Right ventricle myocardium superior (tissue), 1 donor: Measurements from ENCODE around the gene HSF2BP. TPM values are rescaled to one million over a fixed set of nuclear protein-coding genes. Genes with fewer than 3 reads are reported as not detected.
"Not testable (repeated sequence)": the region's sequence is repeated elsewhere in the genome, so short reads cannot be mapped to it uniquely, and the experiment has no call there.

Source experiments
- ATAC-seq: fragments of 200-7000 bp; cut with Tn5 transposase; one replicate; pipeline ENCODE4 v1.9.1; 2020; ENCODE audit warnings: mild to moderate bottlenecking; ENCODE audit not compliant: poor library complexity
- DNase-seq: peaks from one replicate; pipeline ENCODE4 v3.0.0-alpha.2; 2020
- intact Hi-C: fragments of 100-400 bp; cut with DNase I; formaldehyde crosslinking; loops from one replicate; pipeline ENCODE4 v1.11.2; 2022
- total RNA-seq: library from RNA; stranded (reverse); fragmentation: NEBNext Ultra II Directional; extraction: Animal tissue kit (Norgen Biotek cat#: 25700); gene quantifications from one replicate; pipeline ENCODE4 v1.2.1, GENCODE V29; 2021
- donor health status: DM: no; HTN: yes; CAD: no; lungs with severe emphysema.

Gene HSF2BP
- total RNA-seq, 1 donor from 2014 or later: not detected

- intact Hi-C loops: no loop called here
Measured at GRCh38 chr21:43604505-43605204, 54.6 kb downstream of the HSF2BP start.

GRCh38 chr21:43603641-43604504, 55.4 kb downstream of the HSF2BP start:
- no peak for DNase-seq
- no peak for ATAC-seq
- intact Hi-C loops: no loop called here

More at GRCh38 chr21:43604505-43605204, 54.6 kb downstream of the HSF2BP start:
- ATAC-seq (no peak), DNase-seq (no peak)

- intact Hi-C loops: no loop called here
- DNase-seq (no peak), ATAC-seq (peak; percentile 70)
Measured at GRCh38 chr21:43603233-43603626, 56.1 kb downstream of the HSF2BP start.

DNA sequence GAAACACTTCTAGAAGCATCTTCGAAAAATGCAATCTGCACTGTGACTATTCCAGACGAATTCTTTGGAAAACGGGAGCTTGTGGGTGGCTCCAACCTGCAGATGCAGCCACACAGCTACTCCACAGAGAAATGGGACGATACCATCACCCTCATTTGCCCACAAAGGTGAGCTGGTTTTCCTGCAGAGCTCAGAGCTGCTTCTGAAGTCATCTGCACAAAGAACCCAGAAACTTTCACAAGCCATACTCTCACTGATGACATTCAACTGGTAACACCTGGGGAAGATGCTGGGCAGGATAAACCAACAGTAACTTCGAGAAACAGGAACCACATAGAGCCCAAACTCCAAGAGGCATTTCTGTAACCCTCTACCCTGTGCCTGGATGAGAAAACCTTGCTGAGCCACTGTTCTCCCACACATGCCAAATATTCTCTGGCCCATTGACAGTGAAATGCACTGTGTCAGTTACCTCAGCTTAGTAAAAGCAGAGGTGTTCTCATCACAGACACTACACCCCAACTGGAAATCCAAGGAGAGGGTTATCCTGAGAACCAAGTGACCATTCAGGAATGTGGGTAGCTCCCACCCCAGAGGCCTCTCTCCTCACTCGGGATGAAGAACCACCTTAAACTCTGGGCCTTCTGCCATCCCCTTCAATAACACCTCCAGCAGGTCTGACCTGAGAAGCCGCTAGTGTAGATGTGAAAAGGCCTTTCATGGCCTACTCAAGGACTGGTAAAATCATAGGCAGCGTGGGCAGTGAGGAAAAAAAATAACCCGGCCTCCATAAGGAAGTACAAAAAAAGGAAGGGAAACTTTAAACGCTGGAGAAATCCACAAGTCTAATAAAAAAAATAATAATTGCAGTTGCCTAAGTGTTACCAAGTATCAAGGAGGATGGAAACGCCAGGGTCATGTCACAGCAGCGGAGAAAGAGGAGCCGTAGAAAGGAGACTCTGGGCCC, 56.7 kb downstream of the HSF2BP start:
- DNase-seq (no peak), ATAC-seq (peak; percentile 22)
- intact Hi-C loops: no loop called here

DNA sequence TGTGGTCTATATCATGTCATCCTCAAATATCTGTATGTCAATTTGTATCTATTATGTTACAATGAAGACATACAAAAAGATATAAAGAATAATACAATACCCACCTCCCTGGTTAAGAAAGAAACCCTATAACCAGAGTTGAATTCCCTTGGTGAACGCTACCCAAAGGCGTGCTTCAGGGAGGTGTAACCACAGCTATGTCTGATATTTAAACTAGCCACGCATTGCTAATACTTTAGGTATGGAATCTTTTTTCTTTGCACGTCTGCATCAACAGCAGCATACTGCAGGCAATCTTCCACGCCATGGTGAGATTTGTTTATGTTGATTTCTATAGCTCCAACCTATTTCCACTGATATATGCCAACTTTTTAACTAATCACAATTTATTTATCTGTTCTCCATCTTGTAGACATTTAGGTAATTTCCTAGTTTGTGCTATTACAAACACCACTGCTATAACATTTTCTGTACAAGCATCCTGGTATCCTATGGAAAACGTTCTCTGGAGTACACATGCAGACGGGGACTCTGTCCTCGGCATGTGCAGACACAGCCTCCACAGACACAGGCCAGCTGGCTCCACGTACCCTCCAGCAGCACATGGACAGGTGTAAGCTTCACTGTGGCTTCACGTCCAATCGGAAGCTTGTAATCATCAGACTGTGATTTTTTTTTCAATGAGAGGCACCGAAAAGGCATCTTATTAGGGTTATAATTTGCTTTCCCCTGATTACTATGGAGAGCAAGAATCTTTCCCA, 58.5 kb downstream of the HSF2BP start:
- DNase-seq (no peak), ATAC-seq (no peak)
- intact Hi-C loops: no loop called here

DNA sequence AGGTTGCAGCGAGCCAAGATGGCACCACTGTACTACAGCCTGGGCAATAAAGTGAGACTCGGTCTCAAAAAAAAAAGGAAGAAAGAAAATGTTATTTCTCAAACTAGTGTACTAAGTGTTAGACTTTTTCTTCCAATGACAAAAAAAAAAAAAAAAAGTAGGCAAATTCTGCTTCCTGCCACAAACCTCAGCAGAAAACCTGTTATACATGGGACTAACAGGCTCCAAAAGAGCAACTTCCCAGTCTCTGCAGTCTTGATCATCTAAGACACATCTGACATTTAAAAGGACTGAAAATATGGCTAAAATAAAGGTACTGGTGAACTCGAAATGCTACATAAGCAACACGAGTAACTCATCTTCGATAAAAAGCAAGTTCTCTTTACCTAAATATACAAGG, 59.6 kb downstream of the HSF2BP start:
- no peak for DNase-seq
- intact Hi-C loops: no loop called here
- ATAC-seq: no peak

DNA sequence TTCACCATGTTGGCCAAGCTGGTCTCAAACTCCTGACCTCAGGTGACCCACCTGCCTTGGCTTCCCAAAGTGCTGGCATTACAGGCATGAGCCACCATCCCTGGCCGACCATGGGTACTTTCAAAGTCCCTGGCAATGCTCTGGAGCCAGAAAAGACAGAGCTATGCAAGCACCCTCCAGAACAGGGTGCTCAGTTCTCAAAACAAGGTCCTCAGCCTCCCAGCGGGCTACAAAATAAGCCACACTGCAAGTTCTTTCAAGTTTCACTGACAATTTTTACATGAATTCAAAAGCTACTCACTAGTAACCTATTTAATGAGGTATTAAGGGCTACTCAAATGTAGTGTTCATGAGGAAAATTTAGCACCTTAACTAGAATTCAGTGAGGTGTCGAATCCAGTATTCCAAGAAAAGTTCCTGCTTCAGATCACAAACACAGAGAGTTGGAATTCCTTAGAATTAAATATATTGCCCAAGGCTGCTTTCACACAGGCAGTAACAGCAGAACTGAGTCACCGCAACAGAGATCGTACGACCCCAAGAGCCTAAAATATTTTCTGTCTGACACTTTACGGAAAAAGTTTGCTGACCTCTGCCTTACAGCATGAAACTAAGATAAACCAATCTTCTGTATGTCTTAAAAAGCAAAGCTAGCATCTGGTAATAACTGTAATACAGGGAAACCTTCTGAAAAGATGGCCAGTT, 60.7 kb downstream of the HSF2BP start:
- ATAC-seq (no peak), DNase-seq (no peak)
- intact Hi-C loops: no loop called here

DNA sequence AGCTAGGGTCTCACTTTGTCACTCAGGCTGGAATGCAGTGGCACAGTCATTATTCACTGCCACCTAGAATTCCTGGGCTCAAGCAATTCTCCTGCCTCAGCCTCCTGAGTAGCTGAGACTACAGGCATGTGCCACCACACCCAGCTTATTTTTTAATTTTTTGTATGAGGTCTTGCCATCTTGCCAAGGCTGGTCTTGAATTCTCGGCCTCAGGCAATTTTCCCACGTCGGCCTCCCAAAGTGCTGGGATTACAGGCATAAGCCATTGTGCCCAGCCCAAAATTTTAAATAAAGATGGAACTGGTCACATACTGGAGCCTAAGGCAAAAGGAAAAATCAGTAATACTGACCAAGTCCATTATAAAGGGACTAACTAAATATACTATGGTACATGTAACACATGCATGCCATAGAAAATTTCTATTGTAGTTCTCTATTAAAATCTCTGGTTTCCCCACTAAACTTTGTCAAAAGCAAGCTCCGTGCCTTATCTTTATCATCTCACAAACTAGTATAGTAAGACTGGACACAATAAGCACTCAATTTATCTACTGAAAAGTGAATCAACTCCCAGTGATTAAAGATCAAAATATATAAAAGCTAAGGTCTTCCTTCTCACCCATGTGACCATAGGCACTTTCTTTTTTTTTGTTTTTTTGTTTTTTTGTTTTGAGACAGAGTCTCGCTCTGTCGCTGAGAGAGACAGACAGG, 61.6 kb downstream of the HSF2BP start:
- DNase-seq (no peak), ATAC-seq (no peak)
- intact Hi-C loops: no loop called here

- ATAC-seq: no peak
- no peak for DNase-seq
- intact Hi-C loops: no loop called here
Measured at GRCh38 chr21:43597052-43597451, 62.2 kb downstream of the HSF2BP start.

DNA sequence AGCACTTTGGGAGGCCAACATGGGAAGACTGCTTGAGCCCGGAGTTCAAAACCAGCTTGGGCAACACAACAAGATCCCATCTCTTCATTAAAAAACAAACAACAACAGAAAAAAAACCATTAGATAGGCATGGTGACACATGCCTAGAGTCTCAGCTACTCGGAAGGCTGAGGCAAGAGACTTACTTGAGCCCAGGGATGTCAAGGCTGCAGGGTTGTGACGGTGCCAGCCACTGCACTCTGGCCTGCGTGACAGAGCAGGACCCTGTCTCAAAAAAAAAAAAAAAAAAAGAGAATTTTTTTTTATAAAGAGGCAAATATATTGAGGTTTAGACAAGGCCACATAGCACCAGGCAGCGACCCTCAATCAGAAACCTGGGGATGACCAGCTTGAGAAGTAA, 62.7 kb downstream of the HSF2BP start:
- ATAC-seq (no peak), DNase-seq (no peak)
- intact Hi-C loops: no loop called here

DNA sequence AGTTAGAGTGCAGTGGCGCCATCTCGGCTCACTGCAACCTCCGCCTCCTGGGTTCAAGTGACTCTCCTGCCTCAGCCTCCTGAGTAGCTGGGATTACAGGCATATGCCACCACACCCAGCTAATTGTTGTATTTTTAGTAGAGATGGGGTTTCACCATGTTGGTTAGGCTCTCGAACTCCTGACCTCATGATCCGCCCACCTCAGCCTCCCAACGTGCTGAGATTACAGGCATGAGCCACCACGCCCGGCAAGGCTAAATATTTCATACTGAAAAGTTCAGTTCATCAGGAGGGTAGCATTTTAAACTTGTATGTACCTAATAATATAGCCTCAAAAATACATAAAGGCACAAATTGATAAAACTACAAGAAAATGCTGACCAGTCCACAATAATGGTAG, 63.5 kb downstream of the HSF2BP start:
- ATAC-seq, DNase-seq, intact Hi-C loops: not testable (repeated sequence)

GRCh38 chr21:43593078-43593477, 66.2 kb downstream of the HSF2BP start:
- intact Hi-C loops: no loop called here
- no peak for ATAC-seq
- no peak for DNase-seq

DNA sequence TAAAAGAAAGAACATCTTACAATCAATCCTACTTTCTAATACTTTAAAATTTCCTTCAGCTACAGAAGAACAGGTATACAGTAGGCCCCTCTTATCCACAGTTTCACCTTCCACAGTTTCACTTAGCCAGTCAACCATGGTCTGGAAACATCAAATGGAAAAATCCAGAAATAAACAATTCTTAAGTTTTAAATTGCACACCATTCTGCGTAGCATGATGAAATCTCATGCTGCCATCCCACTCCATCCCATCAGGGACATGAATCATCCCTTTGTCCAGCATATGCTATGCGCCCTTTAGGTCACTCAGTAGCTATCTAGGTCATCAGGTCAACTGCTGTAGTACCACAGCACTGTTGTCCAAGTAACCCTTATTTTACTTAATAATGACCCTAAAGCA, 67.7 kb downstream of the HSF2BP start:
- ATAC-seq (no peak), DNase-seq (no peak)
- intact Hi-C loops: no loop called here

DNA sequence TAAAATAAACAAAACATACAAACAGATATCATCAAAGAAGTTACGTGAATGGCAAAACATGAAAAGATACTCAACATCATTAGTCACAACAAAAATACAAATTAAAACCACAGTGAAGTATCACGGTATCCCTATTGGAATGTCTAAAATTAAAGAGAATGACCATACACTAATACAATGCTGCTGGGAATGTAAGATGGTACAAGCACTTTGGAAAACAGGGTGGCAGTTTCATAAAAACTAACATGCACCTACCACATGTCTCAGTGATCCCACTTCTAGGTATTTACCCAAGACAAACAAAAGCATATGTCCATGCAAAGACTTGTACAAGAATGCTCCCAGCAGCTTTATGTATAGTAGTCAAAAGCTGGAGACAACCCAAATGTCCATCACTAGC, 69.1 kb downstream of the HSF2BP start:
- DNase-seq (no peak), ATAC-seq (no peak)
- intact Hi-C loops: no loop called here

GRCh38 chr21:43588957-43589356, 70.3 kb downstream of the HSF2BP start:
- intact Hi-C loops: no loop called here
- no peak for DNase-seq
- ATAC-seq: no peak

- intact Hi-C loops: no loop called here
- DNase-seq (no peak), ATAC-seq (peak; percentile 97)
Measured at GRCh38 chr21:43585924-43586413, 73.3 kb downstream of the HSF2BP start.

DNA sequence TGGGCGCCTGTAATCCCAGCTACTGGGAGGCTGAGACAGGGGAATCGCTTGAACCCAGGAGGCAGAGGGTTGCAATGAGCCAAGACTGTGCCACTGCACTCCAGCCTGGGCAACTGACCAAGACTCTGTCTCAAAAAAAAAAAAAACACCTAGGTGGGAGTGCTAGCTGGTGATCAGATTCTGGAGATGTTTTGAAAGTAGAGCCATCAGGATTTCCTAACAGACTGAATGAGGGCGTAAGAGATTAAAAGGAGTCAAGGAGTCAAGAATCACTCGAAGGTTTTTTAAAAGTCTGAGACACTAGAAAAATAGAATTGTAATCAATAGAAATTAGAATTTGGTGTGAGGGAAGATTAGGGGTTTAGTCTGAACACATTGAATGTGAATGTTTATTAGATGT, 73.8 kb downstream of the HSF2BP start:
- intact Hi-C loops: no loop called here
- ATAC-seq (peak; percentile 12), DNase-seq (no peak)
